ENCODE results near the gene MED9.

DNA sequence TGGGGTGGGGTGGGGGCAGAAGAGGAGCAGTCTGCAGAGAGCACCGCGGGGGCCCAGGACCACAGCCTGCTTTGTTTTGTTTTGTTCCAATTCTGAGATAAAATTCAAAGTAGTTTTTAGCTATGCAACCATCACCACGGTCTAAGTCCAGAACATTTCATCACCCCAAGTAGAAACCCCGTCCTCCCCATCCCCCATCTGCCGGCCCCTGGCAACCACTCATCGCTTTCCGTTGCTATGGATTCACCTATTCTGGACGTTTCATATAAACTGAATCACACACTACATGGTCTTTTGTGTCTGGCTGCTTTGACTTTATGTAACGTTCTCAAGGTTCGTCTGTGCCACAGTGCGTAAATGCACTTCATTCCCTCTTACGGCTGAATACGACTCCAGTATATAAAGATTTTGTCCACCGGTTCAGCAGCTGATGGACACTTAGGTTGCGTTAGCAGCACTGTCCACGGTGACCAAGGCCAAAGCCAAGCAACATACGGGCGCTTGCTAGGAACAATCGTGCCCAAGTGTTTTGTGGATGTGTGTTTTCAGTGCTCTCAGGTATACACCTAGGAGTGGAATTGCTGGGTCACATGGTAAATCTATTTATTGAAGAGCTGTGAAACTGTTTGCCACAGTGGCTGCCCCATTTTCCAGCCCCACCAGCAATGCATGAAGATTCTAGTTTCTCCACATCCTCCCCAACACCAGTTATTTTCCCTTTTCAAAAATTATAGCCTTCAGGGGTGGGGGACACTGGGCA is 47.1 kb downstream of the MED9 start:
- TF ChIP-seq, protein P1, sequence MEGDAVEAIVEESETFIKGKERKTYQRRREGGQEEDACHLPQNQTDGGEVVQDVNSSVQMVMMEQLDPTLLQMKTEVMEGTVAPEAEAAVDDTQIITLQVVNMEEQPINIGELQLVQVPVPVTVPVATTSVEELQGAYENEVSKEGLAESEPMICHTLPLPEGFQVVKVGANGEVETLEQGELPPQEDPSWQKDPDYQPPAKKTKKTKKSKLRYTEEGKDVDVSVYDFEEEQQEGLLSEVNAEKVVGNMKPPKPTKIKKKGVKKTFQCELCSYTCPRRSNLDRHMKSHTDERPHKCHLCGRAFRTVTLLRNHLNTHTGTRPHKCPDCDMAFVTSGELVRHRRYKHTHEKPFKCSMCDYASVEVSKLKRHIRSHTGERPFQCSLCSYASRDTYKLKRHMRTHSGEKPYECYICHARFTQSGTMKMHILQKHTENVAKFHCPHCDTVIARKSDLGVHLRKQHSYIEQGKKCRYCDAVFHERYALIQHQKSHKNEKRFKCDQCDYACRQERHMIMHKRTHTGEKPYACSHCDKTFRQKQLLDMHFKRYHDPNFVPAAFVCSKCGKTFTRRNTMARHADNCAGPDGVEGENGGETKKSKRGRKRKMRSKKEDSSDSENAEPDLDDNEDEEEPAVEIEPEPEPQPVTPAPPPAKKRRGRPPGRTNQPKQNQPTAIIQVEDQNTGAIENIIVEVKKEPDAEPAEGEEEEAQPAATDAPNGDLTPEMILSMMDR (IDR thresholded peaks at IDR 0.05; ENCODE audit: low read length) = no peak
- TF ChIP-seq EZH2 (IDR thresholded peaks at IDR 0.05; ENCODE audit: borderline replicate concordance, low read length) = no peak
